ENCODE measurements around the gene EXOC4. TPM values are rescaled to one million over a fixed set of nuclear protein-coding genes. Genes with fewer than 3 reads are reported as not detected.

The EXOC4 gene
- total RNA-seq, 1 donor from 2014 or later, result 41.3 TPM

DNA sequence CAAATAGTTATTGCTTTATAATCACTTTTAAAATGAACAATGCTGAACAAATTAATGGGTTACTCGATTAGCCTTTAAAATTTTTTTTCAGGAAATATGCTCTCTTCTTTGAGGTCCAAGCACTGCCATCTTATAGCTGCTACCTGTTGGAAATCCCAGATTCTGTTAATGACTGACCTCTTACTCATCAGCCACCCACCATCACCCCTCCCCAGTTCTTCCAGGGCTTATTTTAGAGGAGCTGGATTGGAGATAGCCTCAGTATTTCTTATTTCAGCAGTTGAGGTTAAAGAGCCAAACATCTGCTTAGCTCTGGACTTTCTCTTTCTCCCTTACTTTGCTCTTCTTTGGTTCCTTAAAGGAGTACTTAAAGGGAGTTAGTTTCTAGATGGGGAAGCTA, 420.0 kb downstream of the EXOC4 start:
- TF ChIP-seq, protein P1, sequence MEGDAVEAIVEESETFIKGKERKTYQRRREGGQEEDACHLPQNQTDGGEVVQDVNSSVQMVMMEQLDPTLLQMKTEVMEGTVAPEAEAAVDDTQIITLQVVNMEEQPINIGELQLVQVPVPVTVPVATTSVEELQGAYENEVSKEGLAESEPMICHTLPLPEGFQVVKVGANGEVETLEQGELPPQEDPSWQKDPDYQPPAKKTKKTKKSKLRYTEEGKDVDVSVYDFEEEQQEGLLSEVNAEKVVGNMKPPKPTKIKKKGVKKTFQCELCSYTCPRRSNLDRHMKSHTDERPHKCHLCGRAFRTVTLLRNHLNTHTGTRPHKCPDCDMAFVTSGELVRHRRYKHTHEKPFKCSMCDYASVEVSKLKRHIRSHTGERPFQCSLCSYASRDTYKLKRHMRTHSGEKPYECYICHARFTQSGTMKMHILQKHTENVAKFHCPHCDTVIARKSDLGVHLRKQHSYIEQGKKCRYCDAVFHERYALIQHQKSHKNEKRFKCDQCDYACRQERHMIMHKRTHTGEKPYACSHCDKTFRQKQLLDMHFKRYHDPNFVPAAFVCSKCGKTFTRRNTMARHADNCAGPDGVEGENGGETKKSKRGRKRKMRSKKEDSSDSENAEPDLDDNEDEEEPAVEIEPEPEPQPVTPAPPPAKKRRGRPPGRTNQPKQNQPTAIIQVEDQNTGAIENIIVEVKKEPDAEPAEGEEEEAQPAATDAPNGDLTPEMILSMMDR (conservative IDR thresholded peaks at IDR 0.05; ENCODE audit: low read depth, low read length), result no peak
- H3K4me3 ChIP-seq (ENCODE audit: low read depth, low read length), result no peak overlapping the region
- no peak for DNase-seq (ENCODE audit: low read depth)

DNA sequence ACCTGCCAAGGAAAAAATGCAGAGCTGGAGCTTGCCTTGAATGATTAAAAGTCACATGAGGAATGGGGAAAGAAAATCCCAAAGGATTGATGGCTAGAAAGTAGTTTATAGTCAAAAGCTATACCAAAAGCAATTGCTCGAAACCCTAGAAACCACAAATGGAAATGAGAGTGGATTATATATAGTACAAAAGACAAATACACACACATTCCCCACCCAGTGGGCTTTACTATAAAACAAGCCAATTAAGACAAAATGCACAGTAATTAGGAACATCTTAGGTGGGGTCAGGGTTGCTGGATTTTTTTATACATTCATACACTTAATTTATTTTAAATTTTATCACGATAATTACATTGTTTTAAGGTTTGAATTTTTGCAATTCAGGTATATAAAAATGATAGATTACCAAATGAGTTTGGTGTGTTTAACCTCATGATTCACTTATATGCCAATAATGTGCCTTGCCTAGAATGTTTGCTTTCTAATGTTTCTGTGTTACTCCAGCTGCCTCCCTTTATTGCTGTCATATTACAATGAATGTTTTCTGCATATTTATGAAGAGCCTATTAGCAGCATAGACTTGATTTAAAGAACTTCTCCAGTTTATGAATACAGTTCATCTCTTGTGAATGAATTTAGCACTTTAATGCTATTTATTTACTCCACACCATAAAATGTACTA, 421.3 kb downstream of the EXOC4 start:
- TF ChIP-seq, protein P1 (conservative IDR thresholded peaks at IDR 0.05; ENCODE audit: low read depth, low read length), result no peak
- no peak overlapping the region for H3K4me3 ChIP-seq (ENCODE audit: low read depth, low read length)
- no peak for DNase-seq (ENCODE audit: low read depth)

DNA sequence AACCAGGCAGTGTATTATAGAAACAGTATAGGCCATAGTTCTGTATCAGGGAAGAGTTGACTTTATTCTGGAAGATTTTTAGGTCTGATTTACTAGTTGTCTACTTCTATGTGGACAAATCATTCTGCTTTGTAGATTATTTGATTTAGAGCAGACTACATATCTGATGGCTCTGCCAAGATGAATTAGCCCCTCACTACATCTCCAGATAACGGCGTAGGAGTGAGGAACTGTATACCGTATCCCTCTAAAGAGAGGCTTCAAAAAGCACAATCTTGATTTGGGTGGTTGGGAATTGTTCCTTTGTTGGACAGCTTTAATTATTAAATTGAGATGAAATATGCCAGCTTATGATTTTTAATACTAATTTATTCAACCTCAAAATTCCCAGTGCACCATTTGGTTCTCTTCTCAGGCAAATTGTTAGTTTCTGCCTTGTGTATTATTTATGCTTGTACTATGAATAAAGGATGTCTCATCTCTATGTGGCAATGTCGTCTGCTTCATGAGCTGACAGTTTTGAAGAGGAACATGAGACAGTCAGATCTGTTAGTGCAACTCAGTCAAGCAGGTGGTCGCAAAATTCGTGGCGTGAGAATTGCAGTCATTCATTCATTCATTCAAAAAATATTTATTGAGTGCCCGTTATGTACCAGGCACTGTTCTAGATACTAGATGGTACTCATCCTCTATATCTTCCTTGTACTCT, 422.8 kb downstream of the EXOC4 start:
- TF ChIP-seq, protein P1 (conservative IDR thresholded peaks at IDR 0.05; ENCODE audit: low read depth, low read length), result no peak
- DNase-seq (ENCODE audit: low read depth), result no peak
- no peak overlapping the region for H3K4me3 ChIP-seq (ENCODE audit: low read depth, low read length)

DNA sequence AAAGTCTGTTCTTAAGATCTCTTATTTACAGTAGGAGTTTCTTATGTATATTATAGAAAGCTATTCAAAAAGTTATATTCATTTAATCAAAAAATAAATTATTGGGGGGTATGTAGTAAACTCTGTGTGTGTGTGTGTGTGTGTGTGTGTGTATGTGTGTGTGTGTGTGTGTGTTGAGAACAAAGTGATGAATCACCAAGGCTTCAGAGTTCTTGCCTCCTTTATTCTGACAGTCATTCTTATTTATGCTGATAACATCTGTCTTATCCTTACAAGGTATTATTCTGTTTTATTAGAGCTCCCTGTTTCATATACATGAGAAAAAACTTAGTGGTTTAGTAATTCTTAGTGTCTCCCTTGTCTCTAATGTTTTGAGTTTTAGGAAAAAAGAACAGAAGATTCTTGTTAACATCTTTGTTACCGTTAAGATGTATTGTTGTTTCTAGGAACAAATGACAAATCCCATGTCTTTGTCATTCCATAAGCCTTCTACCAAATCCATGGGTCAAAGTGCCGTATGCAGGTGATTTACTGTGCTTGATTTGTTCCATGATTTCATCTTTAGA, 424.0 kb downstream of the EXOC4 start:
- H3K4me3 ChIP-seq (ENCODE audit: low read depth, low read length), result no peak overlapping the region
- TF ChIP-seq, protein P1 (conservative IDR thresholded peaks at IDR 0.05; ENCODE audit: low read depth, low read length), result no peak
- no peak for DNase-seq (ENCODE audit: low read depth)

DNA sequence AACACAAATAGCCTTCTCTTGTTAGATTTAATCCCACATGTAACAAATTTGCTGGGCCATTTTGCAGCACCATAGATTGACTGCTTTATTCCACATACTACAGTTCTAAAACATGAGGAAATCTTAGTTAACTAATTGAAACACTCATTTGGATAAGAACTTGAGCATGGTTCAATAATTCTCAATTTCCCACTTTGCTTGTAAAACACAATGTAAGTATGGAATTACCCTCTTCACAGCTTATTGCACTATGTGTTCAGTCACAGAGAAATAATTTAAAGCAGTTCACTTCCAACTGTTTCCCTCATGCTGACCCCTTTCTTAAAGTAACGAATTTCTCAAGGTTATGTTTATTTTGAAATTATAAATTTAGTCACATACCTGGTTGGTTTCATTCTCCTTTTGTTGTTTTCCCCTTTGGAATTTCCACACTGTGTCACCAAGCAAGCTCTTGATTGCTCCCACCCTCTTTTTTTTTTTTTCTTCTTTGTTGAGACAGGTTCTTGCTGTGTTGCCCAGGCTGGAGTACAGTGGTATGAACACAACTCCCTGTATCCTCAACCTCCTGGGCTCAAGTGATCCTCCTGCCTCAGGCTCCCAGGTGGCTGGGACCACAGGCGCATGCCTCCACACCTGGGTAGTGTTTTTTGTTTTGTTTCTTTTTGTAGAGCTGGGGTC, 425.4 kb downstream of the EXOC4 start:
- no peak for DNase-seq (ENCODE audit: low read depth)
- TF ChIP-seq, protein P1 (conservative IDR thresholded peaks at IDR 0.05; ENCODE audit: low read depth, low read length), result no peak
- no peak overlapping the region for H3K4me3 ChIP-seq (ENCODE audit: low read depth, low read length)

DNA sequence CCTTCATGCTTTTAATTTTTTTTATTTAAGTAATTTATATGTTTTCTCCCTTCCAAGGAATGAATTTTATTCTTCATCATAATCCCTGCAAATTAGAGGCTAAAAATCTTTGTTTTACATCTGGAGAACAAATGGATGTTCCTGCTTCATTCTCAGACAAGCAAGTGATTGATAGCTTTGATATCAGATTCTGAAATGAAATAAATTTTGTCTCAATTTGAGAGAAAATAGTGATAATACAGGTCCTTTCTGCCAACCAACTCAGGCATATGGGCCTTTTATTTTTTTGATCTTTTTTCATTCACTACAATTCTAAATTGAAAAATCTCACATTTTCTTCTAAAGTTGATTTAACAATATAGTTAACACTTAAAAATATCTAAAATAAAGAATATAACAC, 427.1 kb downstream of the EXOC4 start:
- no peak for DNase-seq (ENCODE audit: low read depth)
- H3K4me3 ChIP-seq (ENCODE audit: low read depth, low read length), result no peak overlapping the region
- TF ChIP-seq, protein P1 (conservative IDR thresholded peaks at IDR 0.05; ENCODE audit: low read depth, low read length), result no peak
